Right cardiac atrium (tissue), 5 donors: ENCODE data around the gene FIG4. TPM values are rescaled to one million over a fixed set of nuclear protein-coding genes. Genes with fewer than 3 reads are reported as not detected.
A peak's percentile ranks its signal among the peaks of the same experiment; 100 is the strongest.
"Not testable (repeated sequence)": the region's sequence is repeated elsewhere in the genome, so short reads cannot be mapped to it uniquely, and the experiment has no call there.

Experiments
- ATAC-seq, 2 donors: fragments of 200-7000 bp; cut with Tn5 transposase; one replicate each; pipeline versions ENCODE4 v1.8.0 to v1.9.1; 2020; ENCODE audit warnings: moderate library complexity in 2 of 2, mild to moderate bottlenecking in 1 of 2
- DNase-seq, 3 donors: peaks; one replicate each; pipeline ENCODE4 v3.0.0-alpha.2; 2020
- H3K27ac ChIP-seq: one replicate; pipeline ENCODE4 v1.5.1; 2013; ENCODE audit warnings: mild to moderate bottlenecking, low read length, control low read depth, moderate library complexity
- H3K27me3 ChIP-seq: one replicate; pipeline ENCODE4 v1.6.1; 2013; ENCODE audit not compliant: control insufficient read depth, insufficient read depth
- H3K4me1 ChIP-seq: one replicate; pipeline ENCODE4 v1.6.1; 2013; ENCODE audit warnings: low read length; ENCODE audit not compliant: control insufficient read depth, insufficient read depth
- H3K4me3 ChIP-seq: one replicate; pipeline ENCODE4 v1.5.1; 2013; ENCODE audit warnings: low read length, control low read depth
- H3K9me3 ChIP-seq: one replicate; pipeline ENCODE4 v1.6.1; 2013; ENCODE audit warnings: low read length; ENCODE audit not compliant: control insufficient read depth
- WGBS: extraction: QIAGEN DNeasy Blood & Tissue Kit; methylation state at CpG from one replicate; pipeline ENCODE4 v1.1.7; 2013; 5-methylcytosine and 5-hydroxymethylcytosine counted together
- intact Hi-C, 4 donors: fragments of 100-400 bp; cut with DNase I; formaldehyde crosslinking; loops; one replicate each; pipeline versions ENCODE4 v1.11.0 to v1.14.0; 2022 to 2023
- polyA plus RNA-seq: library from polyadenylated mRNA; stranded (reverse); fragments of 200-250 nt; gene quantifications from one replicate; pipeline ENCODE4 v1.2.3, GENCODE V29; 2013
- total RNA-seq, 4 donors: library from RNA; stranded (reverse); fragmentation: NEBNext Ultra II Directional; extraction: Animal tissue kit (Norgen Biotek cat#: 25700); gene quantifications; one replicate each; pipeline ENCODE4 v1.2.1, GENCODE V29; 2021
- donor health status: healthy with polysubstance abuse.
- donor health status: DM: no; HTN: yes; CAD: no.
- donor health status: DM: no; HTN: no; CAD: no.
- donor health status: DM: no; HTN: yes; CAD: no; lungs with severe emphysema.
- donor health status: DM: yes; HTN: yes; CAD: no.

Gene FIG4
- total and polyA plus RNA-seq, 5 donors = 6.4 to 10.8 (median 9.2) TPM

DNA sequence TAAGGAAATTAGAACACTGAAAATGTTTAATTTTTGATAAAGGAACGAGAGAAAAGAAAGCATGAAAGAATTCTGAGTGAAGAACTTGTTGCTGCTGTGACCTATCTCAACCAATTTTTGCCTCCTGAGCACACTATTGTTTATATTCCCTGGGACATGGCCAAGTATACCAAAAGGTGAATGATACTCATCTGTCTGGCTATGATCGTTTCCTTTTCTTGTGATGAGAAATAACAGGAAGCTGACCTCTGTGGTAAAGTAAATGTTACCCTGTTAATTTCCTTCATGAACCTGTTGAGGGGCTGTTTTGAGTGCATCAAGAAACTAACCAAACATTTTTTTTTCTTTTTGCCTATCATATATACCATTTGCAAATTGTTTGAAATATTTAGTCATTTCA is 69.1 kb downstream of the FIG4 start:
- Histone ChIP-seq H3K4me3 (no peak overlapping the region), H3K27ac (no peak overlapping the region), H3K27me3 (no peaks in the 10 kb centered on the region), H3K4me1 (peaks cover 5% of the 10 kb centered on the region), H3K9me3 (no peaks in the 10 kb centered on the region)
- peak; percentile 48 to 70 for ATAC-seq
- no peak for DNase-seq
- intact Hi-C loops = no loop called here
- WGBS = 62% methylated on average over 2 of the region's 2 CpGs

- no peak overlapping the region for H3K4me3 ChIP-seq
- DNase-seq (no peak), ATAC-seq (no peak)
- H3K27me3 ChIP-seq = no peaks in the 10 kb centered on the region
- no peak overlapping the region for H3K27ac ChIP-seq
- WGBS = 97% methylated on average over 2 of the region's 2 CpGs
- H3K4me1 ChIP-seq = peaks cover 5% of the 10 kb centered on the region
- intact Hi-C loops = no loop called here
- no peaks in the 10 kb centered on the region for H3K9me3 ChIP-seq
Measured at GRCh38 chr6:109762166-109762565, 71.1 kb downstream of the FIG4 start.

GRCh38 chr6:109762769-109763441 is 71.8 kb downstream of the FIG4 start:
- no peak for ATAC-seq
- intact Hi-C loops = no loop called here
- 1% methylated on average over 1 of the region's 1 CpG for WGBS
- Histone ChIP-seq H3K4me3 (no peak overlapping the region), H3K4me1 (peaks cover 5% of the 10 kb centered on the region), H3K27me3 (no peaks in the 10 kb centered on the region), H3K27ac (no peak overlapping the region), H3K9me3 (no peaks in the 10 kb centered on the region)
- DNase-seq = no peak

- no peak for DNase-seq
- Histone ChIP-seq H3K27me3 (no peaks in the 10 kb centered on the region), H3K4me1 (no peaks in the 10 kb centered on the region), H3K4me3 (no peak overlapping the region), H3K9me3 (no peaks in the 10 kb centered on the region), H3K27ac (no peak overlapping the region)
- no peak for ATAC-seq
- WGBS = 90% methylated on average over 3 of the region's 3 CpGs
- intact Hi-C loops = no loop called here
Measured at GRCh38 chr6:109766167-109766566, 75.1 kb downstream of the FIG4 start.

DNA sequence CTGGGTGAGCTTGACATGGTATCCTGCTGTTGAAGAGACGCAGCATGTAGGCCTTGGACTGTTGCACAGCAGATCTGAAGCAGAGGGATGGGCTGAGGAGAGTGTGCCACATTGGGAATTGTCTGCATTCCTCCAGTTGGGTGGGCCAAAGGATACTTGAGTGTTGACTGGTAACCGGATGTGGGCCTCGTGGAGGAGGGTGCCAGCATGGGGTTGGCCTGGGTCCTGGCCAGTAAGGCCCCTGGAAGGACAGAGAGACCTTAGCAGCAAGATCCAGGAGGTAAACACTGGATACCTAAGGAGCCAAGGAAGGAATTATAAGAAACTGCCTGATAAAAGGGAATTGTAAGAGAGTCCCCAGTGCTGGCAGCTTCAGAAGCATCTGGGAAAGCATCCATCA is 76.9 kb downstream of the FIG4 start:
- Histone ChIP-seq H3K27me3 (no peaks in the 10 kb centered on the region), H3K4me3 (no peak overlapping the region), H3K4me1 (no peaks in the 10 kb centered on the region), H3K27ac (no peak overlapping the region), H3K9me3 (no peaks in the 10 kb centered on the region)
- 73% methylated on average over 3 of the region's 3 CpGs for WGBS
- DNase-seq = no peak
- intact Hi-C loops = no loop called here
- no peak for ATAC-seq

DNA sequence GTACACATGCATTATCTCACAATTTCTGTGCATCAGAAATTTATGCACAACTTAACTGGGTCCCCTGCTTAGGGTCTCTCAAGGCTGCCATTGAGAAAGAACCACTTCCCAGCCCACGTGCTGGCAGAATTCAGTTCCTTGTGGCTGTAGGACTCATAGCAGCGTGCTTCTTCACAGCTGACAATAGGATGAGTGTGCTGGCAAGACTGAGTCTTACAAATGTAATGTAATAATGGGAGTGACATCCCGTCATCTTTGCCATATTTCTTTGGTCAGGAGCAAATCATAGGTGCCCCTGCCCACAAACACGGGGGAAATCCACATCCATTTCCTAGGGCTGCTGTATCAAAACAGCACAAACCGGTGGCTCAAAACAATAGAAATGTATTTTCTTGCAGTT is 77.4 kb downstream of the FIG4 start:
- no peak for DNase-seq
- Histone ChIP-seq H3K4me3 (no peak overlapping the region), H3K4me1 (no peaks in the 10 kb centered on the region), H3K27ac (no peak overlapping the region), H3K27me3 (no peaks in the 10 kb centered on the region), H3K9me3 (no peaks in the 10 kb centered on the region)
- 86% methylated on average over 5 of the region's 5 CpGs for WGBS
- intact Hi-C loops = no loop called here
- ATAC-seq = no peak

DNA sequence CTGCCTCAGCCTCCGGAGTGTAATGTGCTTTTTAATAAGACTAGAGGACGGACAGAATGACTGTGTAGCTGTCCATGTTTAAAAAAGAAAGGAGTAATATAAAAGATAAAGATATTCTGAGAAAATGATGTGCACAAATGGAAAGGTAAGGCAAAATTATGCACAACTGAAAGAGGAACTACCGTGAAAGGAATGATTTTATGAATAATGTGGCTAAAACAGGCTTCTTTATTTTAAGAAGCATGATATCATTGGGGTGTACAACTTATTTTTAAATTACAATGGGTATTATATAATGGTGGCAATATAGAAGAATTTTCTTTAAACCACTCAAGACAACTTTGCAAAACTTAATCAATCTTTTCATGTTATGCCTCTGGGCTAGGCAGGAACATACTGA is 78.1 kb downstream of the FIG4 start:
- ATAC-seq (no peak), DNase-seq (no peak)
- WGBS = 85% methylated on average over 3 of the region's 3 CpGs
- intact Hi-C loops = no loop called here
- H3K27me3 ChIP-seq = no peaks in the 10 kb centered on the region
- H3K4me3 ChIP-seq = no peak overlapping the region
- H3K27ac ChIP-seq = no peak overlapping the region
- no peaks in the 10 kb centered on the region for H3K9me3 ChIP-seq
- no peaks in the 10 kb centered on the region for H3K4me1 ChIP-seq

GRCh38 chr6:109770047-109770446 is 79.0 kb downstream of the FIG4 start:
- Histone ChIP-seq H3K9me3 (no peaks in the 10 kb centered on the region), H3K4me1 (no peaks in the 10 kb centered on the region)
- intact Hi-C loops = no loop called here

DNA sequence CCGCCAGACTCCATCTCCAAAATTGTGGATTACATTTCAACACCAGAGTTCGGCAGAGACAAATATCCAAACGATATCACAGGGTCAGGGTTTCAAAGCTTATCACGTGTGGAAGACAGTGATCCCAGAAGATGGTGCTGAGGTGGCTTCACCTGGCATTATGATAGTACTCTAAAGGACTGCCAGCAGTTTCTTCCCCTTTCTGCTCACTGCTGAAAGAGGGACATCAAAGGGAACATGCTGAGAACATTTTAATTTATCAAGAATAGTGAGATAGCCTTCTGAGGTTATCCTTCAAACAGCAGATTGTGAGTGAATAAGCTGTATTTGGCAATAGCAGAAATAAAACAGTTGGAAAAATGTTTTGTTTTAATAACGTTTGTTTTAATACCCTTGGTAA is 79.7 kb downstream of the FIG4 start:
- Histone ChIP-seq H3K9me3 (no peaks in the 10 kb centered on the region), H3K4me1 (no peaks in the 10 kb centered on the region), H3K4me3 (no peak overlapping the region), H3K27me3 (no peaks in the 10 kb centered on the region), H3K27ac (no peak overlapping the region)
- no peak for ATAC-seq
- 53% methylated on average over 5 of the region's 5 CpGs for WGBS
- no peak for DNase-seq
- intact Hi-C loops = no loop called here

More at GRCh38 chr6:109770047-109770446, 79.0 kb downstream of the FIG4 start:
- Histone ChIP-seq H3K4me3 (no peak overlapping the region), H3K27me3 (no peaks in the 10 kb centered on the region), H3K27ac (no peak overlapping the region)
- ATAC-seq (no peak), DNase-seq (no peak)
- WGBS = 94% methylated on average over 2 of the region's 2 CpGs

GRCh38 chr6:109771939-109772755 is 81.1 kb downstream of the FIG4 start:
- H3K4me3 ChIP-seq, ATAC-seq, H3K27ac ChIP-seq, DNase-seq, intact Hi-C loops, H3K9me3 ChIP-seq, H3K27me3 ChIP-seq, H3K4me1 ChIP-seq: not testable (repeated sequence)
- 86% methylated on average over 7 of the region's 7 CpGs for WGBS

DNA sequence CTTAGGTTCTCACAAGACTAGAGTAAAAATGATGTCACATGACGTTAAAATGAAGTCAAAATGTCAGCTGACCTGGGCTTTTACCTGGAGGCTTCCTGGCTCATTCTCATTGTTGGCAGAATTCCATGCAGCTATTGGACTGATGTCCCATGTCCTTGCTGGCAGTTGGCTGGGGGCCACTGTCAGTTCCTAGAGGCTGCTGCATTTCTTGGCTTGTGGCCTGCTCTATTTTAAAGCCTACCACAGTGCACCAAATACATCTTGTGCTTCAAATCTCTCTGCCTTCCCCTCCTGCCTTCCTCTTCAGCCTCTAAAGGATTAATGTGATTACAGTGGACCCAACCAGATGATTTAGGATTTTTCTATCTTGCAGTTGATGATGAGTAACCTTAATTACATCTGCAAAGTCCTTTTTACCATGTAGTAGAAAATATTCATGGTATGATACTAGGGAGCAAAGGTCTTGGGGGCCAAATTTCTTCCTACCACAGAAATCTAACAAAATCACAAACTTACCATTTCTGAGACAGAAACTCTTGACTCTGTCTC is 81.9 kb downstream of the FIG4 start:
- intact Hi-C loops = no loop called here
- H3K4me1 ChIP-seq = no peaks in the 10 kb centered on the region
- DNase-seq = peak; percentile 27 to 74 (median 71)
- peak; percentile 52 to 83 for ATAC-seq
- no peak overlapping the region for H3K27ac ChIP-seq
- 53% methylated on average over 1 of the region's 1 CpG for WGBS
- H3K27me3 ChIP-seq = no peaks in the 10 kb centered on the region
- H3K4me3 ChIP-seq = no peak overlapping the region
- H3K9me3 ChIP-seq = no peaks in the 10 kb centered on the region
